Activated CD8-positive, alpha-beta memory T cell treated with anti-CD3 and anti-CD28 coated beads, Interleukin-2, amount 10 ng/mL, durations not matched to agents 7 days and 5 days (primary cell): ENCODE data around the gene FBLN7. TPM values are rescaled to one million over a fixed set of nuclear protein-coding genes. Genes with fewer than 3 reads are reported as not detected.

ENCODE experiments used
- ATAC-seq: fragments of 150-1000 bp; cut with Tn5 transposase; one replicate; pipeline ENCODE4 v1.10.0; 2021; ENCODE audit warnings: moderate library complexity
- CTCF ChIA-PET: fragments of 350-600 bp; sonication (Branson Sonifier 250); formaldehyde crosslinking; loops from one replicate; lab custom pipeline; 2021; ENCODE audit warnings: antibody characterized with exemption; lab: Charles Lee
- DNase-seq: peaks from one replicate; pipeline ENCODE4 v3.0.0-alpha.2; 2020
- H3K27ac Mint-ChIP-seq: one replicate; pipeline ENCODE4 v1.8.0; 2021; ENCODE audit warnings: mild to moderate bottlenecking, mixed read lengths
- H3K27me3 Mint-ChIP-seq: one replicate; pipeline ENCODE4 v1.8.0; 2021; ENCODE audit warnings: mixed read lengths
- H3K36me3 Mint-ChIP-seq: one replicate; pipeline ENCODE4 v1.8.0; 2021; ENCODE audit warnings: mild to moderate bottlenecking, mixed read lengths
- H3K4me1 Mint-ChIP-seq: one replicate; pipeline ENCODE4 v1.8.0; 2021; ENCODE audit warnings: mixed read lengths
- H3K4me3 Mint-ChIP-seq: one replicate; pipeline ENCODE4 v1.8.0; 2021; ENCODE audit warnings: mild to moderate bottlenecking, moderate library complexity, mixed read lengths
- H3K9me3 Mint-ChIP-seq: one replicate; pipeline ENCODE4 v1.8.0; 2022; ENCODE audit warnings: low read depth, mixed read lengths
- total RNA-seq, 2 experiments: library from RNA; stranded (reverse); gene quantifications; one replicate each; pipeline ENCODE4 v1.2.3, GENCODE V29; 2021

The FBLN7 gene
- total RNA-seq, 2 experiments from 2014 or later: 0.26 to 0.63 TPM

DNA sequence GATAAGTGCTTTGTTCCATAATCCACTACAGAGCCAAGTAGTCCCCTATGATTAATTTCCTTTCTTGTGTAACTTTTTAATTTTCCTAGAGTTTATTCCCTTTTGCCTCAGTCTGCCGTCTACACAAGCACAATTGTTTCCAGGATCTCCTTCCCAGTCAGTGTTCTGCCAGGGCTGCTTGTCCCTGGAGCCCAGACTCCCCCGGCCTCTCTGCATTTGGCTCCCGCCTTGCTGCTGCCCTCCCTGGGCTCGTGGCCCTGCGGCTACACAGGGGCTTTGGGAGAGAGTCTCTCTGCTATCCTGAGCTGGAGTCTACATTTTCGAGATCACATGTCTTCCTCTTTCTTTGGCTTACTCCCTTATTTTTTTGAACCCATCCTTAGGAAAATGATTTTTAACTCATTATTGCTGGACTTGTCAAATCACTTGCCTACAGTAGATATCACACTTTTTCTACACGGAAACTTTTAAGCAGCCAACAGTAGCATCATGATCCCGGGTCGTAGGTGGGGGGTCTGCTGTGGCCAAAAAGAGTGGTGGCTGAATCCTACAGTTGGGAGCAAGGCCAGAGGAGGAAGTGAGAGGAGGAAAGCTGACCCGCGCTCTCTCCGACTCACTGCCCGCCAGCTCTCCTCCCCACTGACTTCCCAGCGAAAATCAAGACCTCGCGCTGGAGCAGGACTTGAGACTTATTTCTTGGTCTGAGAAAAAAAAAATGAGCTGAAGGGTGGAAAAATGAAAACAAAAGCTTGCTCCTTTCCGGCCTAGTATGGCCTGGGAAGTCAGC is 9.4 kb downstream of the FBLN7 start:
- H3K36me3 Mint-ChIP-seq: no peaks in the 10 kb centered on the region
- H3K4me3 Mint-ChIP-seq: no peak overlapping the region
- ATAC-seq (no peak), DNase-seq (peak; percentile 27)
- H3K9me3 Mint-ChIP-seq: no peaks in the 10 kb centered on the region
- H3K27me3 Mint-ChIP-seq: peaks cover 19% of the 10 kb centered on the region
- H3K27ac Mint-ChIP-seq: no peak overlapping the region
- CTCF ChIA-PET: interaction anchor here (1.2 kb wide), 1 partner anchor 15 kb away, joined by 3 read pairs; no protein-coding TSS in a partner anchor
- no peaks in the 10 kb centered on the region for H3K4me1 Mint-ChIP-seq

DNA sequence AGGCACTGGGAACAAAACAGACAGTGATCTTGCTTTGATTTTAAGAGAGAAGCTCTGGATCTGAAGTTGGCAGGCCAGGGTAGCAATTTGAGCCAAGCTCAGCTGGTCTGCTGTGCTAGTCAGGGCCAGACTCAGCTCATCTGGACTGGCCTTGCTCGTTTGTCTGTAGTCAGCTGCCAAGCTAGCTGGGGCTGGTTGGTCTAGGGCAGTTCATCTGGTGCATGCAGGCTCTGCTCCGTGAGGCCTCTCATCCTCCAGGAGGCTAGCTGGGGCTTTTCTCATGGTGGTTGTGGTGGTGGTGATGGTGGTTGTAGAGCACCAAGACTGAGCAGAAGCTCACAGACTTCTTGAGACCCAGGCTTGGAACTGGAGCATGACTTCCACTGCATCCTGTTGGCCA is 10.3 kb downstream of the FBLN7 start:
- Mint-ChIP-seq H3K4me3 (no peak overlapping the region), H3K9me3 (no peaks in the 10 kb centered on the region), H3K4me1 (no peaks in the 10 kb centered on the region), H3K27me3 (peaks cover 16% of the 10 kb centered on the region), H3K27ac (no peak overlapping the region), H3K36me3 (no peaks in the 10 kb centered on the region)
- no peak for ATAC-seq
- DNase-seq: peak; percentile 28
- CTCF ChIA-PET: no interaction called here

DNA sequence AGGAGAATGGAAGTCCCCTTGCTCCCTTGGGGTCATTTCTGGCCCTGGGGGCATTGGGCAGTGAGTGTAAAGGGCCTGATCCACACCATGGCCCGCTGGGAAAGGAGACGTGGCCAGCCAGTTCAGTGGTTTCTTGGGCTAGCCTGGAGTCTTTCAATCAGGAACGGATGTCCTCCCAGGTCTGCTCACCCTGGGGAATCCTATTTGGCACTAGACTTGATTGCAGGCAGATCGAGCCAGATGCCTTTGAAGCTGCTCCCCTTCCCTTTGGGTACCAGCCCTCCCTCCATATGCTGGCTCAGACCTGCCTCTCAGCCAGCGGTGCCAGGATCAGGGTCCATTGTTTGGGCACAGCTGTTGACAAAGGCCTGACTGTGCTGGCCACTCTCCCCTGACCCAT is 11.0 kb downstream of the FBLN7 start:
- CTCF ChIA-PET: no interaction called here
- ATAC-seq (no peak), DNase-seq (peak; percentile 14)
- no peaks in the 10 kb centered on the region for H3K36me3 Mint-ChIP-seq
- H3K27me3 Mint-ChIP-seq: peaks cover 16% of the 10 kb centered on the region
- no peak overlapping the region for H3K4me3 Mint-ChIP-seq
- no peaks in the 10 kb centered on the region for H3K4me1 Mint-ChIP-seq
- H3K9me3 Mint-ChIP-seq: no peaks in the 10 kb centered on the region
- H3K27ac Mint-ChIP-seq: no peak overlapping the region

DNA sequence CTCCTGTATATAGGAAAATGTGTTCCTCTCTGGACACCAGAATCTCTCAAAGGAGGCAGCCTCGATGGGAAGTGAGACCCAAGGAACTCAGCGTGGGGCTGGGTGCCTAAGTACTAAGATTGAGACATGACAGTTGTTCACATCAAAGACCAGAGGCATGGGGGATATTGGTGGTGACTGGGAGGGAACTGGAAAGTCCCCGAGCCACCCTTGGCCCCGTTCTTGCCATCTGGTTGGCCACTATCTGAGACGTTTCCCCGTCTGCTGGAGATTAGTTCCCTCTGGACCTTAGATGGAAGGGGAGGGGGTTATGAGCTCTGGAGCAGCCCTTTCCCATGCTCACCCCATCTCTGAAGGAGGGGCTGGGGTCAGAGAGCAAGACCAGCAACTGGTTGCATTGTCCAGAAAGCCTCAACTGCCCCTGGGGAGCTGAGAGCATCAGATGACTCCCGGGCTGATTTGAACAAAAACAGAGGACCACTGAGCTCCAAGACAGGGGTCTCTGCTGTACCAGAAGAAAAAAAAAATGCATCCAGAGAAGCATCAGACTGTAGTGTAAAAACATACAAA is 11.8 kb downstream of the FBLN7 start:
- CTCF ChIA-PET: no interaction called here
- Mint-ChIP-seq H3K27me3 (peaks cover 16% of the 10 kb centered on the region), H3K9me3 (no peaks in the 10 kb centered on the region), H3K36me3 (no peaks in the 10 kb centered on the region), H3K4me3 (no peak overlapping the region), H3K27ac (no peak overlapping the region), H3K4me1 (peaks cover 4% of the 10 kb centered on the region)
- DNase-seq (peak; percentile 18), ATAC-seq (no peak)

GRCh38 chr2:112150447-112150846 is 12.3 kb downstream of the FBLN7 start:
- H3K27me3 Mint-ChIP-seq: peaks cover 16% of the 10 kb centered on the region
- CTCF ChIA-PET: no interaction called here
- ATAC-seq (no peak), DNase-seq (peak; percentile 19)
- H3K27ac Mint-ChIP-seq: no peak overlapping the region
- H3K4me1 Mint-ChIP-seq: peaks cover 9% of the 10 kb centered on the region
- H3K36me3 Mint-ChIP-seq: no peaks in the 10 kb centered on the region
- H3K9me3 Mint-ChIP-seq: no peaks in the 10 kb centered on the region
- H3K4me3 Mint-ChIP-seq: no peak overlapping the region

DNA sequence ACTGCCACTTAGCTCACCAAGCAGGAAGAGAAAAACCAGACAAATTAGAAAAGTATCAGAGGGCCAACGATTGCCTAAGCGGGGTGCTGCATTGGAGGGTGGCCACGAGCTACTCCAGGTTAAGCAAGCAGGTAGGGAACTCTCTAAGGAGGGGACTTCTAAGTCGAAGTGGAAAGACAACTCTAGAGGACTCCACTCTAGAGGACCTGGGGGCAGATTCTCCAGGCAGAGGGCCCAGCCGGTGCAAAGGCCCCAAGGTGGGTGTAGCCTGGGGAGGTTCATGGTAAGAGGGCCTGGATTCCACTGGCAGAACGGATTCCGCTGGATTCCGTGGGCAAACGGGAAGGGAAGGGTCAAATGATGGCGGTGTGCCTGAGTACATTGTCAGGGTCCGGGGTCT is 12.7 kb downstream of the FBLN7 start:
- Mint-ChIP-seq H3K27ac (no peak overlapping the region), H3K27me3 (peaks cover 16% of the 10 kb centered on the region), H3K36me3 (no peaks in the 10 kb centered on the region), H3K4me3 (no peak overlapping the region), H3K4me1 (peaks cover 13% of the 10 kb centered on the region), H3K9me3 (no peaks in the 10 kb centered on the region)
- DNase-seq: peak; percentile 21
- CTCF ChIA-PET: no interaction called here
- ATAC-seq: no peak

DNA sequence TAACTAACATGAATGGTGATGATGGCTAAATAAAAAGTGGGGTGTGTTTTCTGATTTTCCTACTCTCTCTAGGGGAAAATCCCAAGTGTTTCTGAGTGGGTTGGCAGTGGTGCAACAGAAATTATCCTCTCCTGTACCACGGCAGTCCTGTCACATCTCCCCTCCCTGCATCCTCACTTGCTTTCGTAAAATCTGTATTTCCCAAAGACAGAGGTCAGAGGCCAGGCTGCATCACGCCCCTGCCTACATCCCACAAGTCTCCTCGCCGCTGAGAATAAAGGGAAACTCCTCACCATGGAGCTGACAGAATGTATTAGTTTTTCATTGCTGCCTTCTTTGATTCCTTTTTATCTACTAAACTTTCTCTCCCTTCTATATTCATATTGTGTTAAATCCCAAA is 13.1 kb downstream of the FBLN7 start:
- Mint-ChIP-seq H3K9me3 (no peaks in the 10 kb centered on the region), H3K27me3 (peaks cover 16% of the 10 kb centered on the region), H3K36me3 (no peaks in the 10 kb centered on the region), H3K4me3 (no peak overlapping the region), H3K4me1 (peaks cover 17% of the 10 kb centered on the region), H3K27ac (no peak overlapping the region)
- ATAC-seq (no peak), DNase-seq (no peak)
- CTCF ChIA-PET: no interaction called here

DNA sequence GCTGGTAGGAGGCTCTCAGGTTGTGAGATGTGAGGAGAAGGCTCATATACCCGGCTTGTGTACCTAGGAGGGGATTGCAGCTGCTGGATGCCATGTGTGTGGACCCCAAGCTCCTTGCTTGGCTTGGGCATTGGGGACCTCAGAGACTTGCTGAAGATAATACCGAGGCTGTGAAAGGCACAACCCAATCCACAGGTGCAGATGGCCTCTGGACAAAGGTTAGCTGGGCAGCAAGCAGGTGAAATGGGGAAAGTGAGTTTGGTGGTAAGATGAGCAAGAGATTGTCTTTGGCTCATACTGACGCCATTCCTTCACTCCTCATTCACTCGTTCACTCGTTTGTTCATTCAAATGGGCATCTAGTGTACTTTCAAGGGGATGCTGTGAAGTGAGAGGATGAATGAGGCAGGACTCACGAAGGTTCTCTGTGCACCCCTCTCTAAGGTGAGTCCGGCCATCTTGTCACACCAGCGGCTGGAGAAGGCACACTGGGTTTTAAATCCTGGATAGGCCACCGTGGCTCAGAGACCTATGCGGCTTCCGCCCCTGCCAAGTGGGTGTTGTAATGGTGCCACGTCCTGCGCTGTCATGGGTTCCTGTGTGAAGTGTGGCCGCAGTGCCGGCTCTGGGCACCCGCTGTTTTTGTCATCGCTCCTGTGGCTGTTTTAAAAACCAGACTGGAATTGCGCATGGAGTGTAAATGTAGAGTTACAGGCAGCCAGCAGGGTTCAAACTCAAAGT is 13.7 kb downstream of the FBLN7 start:
- Mint-ChIP-seq H3K9me3 (no peaks in the 10 kb centered on the region), H3K27me3 (peaks cover 13% of the 10 kb centered on the region), H3K4me3 (no peak overlapping the region), H3K36me3 (no peaks in the 10 kb centered on the region), H3K27ac (no peak overlapping the region), H3K4me1 (peaks cover 23% of the 10 kb centered on the region)
- no peak for ATAC-seq
- CTCF ChIA-PET: no interaction called here
- peak; percentile 30 for DNase-seq

DNA sequence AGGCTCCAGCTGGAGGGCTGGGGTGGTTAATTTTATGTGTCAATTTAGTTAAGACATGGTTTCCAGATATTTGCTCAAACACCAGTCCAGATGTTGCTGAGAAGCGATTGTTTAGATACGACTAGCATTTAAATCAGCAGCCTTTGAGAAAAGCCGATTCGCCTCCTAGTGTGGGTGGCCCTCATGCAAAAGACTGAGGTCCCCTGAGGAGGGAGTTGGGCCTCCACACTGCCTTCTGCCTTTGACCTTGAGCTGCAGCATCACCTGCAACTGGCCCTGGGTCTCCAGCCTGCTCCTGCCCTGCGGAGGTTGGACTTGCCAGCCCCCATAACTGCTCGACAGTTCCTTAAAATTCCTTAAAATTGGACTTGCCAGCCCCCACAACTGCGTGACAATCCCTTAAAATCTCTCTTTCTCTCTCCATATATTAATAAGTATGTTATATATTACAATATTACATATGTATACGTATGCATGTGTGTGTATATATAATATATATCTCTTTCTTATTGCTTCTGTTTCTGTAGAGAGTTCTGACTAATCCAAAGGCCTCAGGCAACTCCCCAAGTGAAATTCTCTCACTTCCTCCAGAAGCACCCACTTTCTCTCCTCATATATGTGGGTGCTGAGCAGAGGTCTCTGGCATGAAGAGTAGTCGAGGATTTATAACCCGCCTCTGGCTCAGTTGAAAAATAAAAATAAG is 14.4 kb downstream of the FBLN7 start:
- Mint-ChIP-seq H3K27ac (no peak overlapping the region), H3K36me3 (no peaks in the 10 kb centered on the region), H3K4me3 (no peak overlapping the region), H3K9me3 (no peaks in the 10 kb centered on the region), H3K4me1 (peaks cover 26% of the 10 kb centered on the region), H3K27me3 (peaks cover 5% of the 10 kb centered on the region)
- ATAC-seq: no peak
- DNase-seq: peak; percentile 31
- CTCF ChIA-PET: no interaction called here

DNA sequence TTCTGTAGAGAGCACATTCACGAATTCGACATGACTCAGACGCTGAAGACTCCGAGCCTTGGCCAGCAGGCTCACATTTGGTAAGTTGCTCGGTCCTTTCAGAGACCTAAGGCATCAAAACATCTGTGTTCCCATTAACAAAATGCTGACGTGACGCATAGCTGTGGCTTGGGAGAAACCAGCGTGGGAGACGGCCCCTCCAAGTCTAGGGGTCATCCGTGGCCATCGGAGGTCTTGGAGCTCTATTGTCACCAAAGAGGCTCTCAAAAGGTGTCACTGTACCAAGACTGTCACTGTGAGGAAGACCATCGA is 14.9 kb downstream of the FBLN7 start:
- Mint-ChIP-seq H3K27me3 (peaks cover under 1% of the 10 kb centered on the region), H3K4me1 (peaks cover 26% of the 10 kb centered on the region), H3K36me3 (no peaks in the 10 kb centered on the region), H3K4me3 (no peak overlapping the region), H3K9me3 (no peaks in the 10 kb centered on the region), H3K27ac (no peak overlapping the region)
- CTCF ChIA-PET: no interaction called here
- ATAC-seq: no peak
- DNase-seq: no peak

DNA sequence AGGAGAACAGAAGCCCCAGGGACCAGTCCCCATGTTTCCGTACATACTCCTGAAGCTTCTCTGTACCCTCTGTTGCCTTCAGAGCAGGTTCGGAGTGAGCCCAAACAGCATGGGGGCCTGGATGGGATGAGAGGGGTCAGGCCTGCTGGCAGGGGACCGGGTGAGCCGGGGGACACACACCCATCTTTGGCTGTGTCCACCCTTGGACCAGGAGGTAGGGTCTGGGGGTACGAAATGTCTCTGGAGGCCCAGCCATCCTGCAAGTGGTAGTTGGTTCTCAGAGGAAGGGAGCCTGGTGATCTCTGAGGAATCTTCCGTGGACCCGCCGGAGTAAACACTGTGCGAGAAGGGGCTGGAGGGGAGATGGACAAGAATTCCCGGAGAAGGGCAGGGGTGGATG is 15.3 kb downstream of the FBLN7 start:
- DNase-seq: peak; percentile 27
- no peaks in the 10 kb centered on the region for H3K27me3 Mint-ChIP-seq
- no peak overlapping the region for H3K27ac Mint-ChIP-seq
- H3K9me3 Mint-ChIP-seq: no peaks in the 10 kb centered on the region
- ATAC-seq: no peak
- H3K36me3 Mint-ChIP-seq: no peaks in the 10 kb centered on the region
- H3K4me1 Mint-ChIP-seq: peaks cover 26% of the 10 kb centered on the region
- no peak overlapping the region for H3K4me3 Mint-ChIP-seq
- CTCF ChIA-PET: no interaction called here

- Mint-ChIP-seq H3K4me1 (peaks cover 26% of the 10 kb centered on the region), H3K9me3 (no peaks in the 10 kb centered on the region), H3K27me3 (no peaks in the 10 kb centered on the region), H3K4me3 (no peak overlapping the region), H3K36me3 (no peaks in the 10 kb centered on the region), H3K27ac (no peak overlapping the region)
- ATAC-seq: peak; percentile 71
- DNase-seq: peak; percentile 60
- CTCF ChIA-PET: interaction anchor here (1.0 to 1.6 kb wide), 3 partner anchors 16 to 105 kb away, joined by 3 to 4 read pairs (median 4); no protein-coding TSS in a partner anchor
Measured at GRCh38 chr2:112154246-112155117, 16.3 kb downstream of the FBLN7 start.
